ENCODE measurements around the gene CCDC51. TPM values are rescaled to one million over a fixed set of nuclear protein-coding genes. Genes with fewer than 3 reads are reported as not detected.

CCDC51 gene
- polyA plus RNA-seq, 3 donors, result 28.7 to 32.9 (median 29.2) TPM

DNA sequence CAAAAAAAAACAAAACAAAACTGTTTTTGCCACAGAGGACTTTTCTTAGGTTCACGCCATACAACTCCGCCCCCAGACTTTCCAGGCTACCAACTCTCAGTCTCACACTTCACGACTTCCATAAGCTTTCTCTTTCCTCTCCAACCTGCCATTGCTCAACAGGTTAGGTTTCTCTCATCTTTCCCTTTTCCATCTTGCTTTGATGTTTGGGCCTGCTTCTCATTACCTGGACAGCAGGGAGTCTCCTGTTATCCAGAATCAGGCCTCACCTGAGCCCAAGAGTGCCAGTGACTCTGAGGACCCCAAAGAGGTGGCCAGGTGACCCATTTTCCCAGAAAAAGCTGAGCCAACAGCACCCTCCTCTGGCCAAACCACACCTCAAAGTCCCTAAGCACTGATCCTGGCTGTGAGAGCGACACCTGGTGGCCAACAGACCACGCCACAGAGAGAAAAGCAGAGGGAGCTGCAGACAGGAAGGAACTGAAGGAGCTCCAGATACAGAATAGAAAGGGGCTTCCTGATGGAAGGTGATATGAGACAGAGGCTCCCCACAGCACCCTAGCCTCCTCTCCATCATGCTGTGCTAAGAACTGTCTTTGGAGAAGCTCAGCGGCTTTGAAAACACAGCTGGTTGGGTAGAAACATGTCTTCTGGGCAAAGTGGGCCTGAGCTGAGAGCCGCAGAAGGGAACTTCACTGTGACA lies 4.0 kb downstream of the CCDC51 start:
- peak; percentile 86 for DNase-seq

DNA sequence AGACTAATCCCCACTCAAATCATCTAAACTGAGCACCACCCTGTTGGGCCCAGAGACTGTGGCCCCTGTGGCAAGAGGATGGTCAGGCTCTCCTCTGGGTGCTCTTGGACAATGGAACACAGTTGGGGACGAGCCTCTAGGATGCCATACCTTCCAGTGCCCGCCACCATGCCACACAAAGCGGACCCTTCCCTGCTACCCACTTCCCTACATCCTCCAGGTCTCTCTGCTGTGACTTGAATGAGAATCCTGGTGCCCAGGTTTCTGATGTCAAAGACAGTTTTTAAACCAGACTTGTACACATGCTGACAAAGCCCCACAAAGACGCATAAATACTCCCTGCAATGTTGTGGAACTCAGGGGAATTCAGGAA lies 4.7 kb downstream of the CCDC51 start:
- no peak for DNase-seq

DNA sequence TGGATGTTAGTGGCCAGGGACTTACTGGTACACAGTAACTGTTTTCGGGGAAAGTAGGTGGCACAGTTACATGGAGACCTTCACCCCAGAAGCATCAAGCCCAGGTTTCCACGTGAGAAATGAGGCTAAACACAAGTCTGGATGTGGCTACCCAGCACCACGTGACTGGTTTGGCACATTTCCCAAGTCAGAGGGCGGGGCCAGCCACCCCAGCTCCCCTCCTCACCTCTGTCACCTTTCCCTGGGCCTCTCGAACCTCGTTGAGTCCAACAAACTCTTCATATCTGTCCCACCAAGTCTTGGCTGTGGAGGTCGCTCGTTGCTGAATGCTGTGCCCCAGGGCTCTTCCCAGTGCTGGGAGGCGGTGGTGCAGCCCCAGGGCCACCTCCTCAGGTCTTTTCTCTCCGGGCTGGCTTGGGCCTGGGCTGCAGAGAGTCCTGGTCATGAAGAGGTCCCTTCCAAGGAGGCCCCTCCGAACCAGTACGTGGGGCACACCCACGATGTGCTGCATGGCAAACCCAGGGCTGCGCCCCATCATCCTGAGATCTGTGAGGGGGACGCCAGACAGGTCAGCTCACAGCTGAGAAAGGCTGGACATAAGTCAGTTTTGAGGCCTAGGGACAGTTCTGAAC lies 5.2 kb downstream of the CCDC51 start:
- DNase-seq, result no peak

DNA sequence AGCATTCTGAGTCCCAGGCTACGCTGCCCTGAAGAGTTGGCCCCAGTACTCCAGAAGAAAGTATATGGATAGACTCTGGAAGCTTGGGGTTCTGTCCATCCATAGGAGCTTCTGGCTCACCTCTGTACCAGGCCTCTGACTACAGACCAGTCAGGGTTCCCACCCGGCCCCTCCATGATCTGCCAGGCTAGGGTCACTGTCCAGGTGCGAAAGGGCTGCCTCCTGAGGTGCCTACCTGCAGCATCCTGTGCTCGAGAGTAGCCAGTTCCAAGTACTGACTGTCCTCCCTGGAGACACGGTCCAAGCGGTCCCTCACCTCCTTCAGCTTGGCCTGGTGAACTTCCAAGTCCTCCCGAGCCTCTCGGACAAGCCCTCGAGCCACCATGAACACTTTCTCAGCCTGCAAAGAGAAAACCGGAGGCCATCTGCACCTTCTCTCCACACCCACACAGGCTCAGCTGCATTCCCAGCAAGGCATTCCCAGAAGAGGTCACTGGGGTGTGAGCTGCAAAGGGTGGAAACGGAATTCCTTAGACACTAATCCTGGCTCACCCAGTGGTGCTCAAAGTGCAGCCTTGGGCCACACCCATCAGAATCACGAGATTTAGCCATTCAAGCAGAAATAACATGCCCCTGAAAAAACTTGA lies 6.3 kb downstream of the CCDC51 start:
- DNase-seq, result no peak

DNA sequence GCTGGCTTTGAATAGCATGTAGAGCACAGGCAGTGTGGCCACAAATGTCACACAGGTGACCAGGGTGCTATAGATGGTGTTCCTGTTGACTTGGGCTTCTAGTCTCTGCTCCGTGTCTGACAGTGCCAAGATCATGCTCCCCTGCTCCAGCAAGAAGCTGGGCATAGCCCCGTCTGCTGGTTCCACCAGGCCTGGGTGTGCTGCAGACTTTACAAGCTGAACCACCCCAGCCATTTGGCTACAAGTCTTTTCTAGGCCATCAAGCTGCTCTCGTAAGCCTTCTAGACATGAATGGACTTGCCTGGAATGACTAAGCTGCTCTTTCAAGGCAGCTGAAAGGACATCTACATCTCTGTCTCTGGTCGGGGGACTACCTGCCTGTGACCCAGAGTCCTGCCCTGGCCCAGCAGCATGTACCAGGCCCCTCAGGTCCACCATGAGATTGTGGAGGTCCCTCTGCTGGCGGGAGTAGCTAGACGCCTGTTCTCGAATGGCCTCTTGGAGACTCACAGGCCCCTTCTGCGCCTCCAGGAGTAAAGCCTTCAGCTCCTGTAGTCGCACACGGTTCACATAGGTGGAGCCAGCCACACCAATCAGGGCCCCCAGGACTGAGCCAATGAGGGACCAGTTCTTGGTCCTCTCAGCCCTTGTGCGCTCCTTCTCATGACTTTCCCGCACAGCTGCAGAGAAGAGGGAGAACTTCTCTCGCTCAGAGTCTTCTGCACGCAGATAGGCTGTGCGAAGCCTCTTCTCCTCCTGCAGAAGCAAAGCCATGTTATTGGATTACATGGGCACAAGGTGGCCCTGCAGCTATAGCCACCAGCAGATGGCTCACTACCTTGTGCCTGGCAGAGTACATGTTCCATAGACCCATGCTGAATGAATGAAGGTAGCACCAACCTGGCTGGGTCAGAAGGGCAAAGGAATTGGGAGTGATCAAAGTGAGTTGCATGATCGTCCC lies 7.2 kb downstream of the CCDC51 start:
- no peak for DNase-seq

DNA sequence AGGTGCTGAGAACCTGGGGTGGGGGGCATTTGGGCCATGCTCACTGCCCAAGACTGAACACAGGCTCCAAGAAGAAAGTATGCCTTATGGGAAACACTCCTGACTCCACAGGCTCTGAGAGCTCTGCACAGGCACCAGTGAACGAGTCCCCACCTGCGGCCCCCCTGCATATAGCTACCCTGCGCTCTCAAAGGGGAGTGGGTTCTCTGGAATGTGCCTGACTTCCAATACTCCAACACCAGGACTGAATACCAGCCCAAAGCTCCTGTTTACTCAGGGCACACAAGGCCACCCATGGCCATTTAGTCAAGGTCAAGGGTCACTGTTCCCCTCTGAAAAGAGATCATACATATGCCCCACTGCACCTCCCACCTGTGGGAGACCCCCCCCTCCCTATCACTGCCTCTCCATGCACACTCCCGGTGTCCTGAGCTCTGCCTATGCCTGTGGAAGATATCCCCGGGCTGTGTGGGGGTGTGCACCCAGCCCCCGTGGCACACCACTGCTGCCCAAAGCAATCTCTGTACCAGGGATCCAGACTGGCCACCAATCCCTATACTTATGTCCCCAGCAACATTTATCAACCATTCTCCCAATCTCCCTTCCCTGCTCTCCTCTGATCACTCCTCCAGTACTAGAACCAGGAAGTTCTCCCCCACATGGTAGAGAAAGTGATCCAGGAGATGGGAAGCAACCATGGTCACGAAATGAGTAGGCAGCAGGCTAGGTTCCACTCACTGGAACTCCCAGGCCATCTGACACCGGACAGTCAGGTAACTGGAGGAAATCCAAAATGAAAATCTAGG lies 8.5 kb downstream of the CCDC51 start:
- no peak for DNase-seq

DNA sequence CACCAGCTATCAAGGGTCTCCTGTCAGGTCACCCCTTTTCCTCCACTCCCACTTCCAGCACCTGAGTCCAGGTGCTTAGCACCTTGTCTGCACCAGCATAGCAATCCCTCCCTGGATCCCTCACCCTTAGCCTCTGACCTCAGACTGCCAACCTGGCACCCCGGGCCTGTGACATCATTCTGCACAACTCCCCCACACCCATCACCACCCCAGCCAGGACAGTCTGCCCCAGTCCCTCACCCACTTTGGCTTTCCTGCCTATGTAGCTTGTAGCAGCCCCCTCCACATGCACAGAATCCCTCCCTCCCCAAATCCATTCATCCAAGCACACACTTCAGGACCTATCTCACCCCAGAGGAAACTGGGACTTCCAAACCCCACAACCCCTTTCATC lies 9.2 kb downstream of the CCDC51 start:
- DNase-seq, result no peak

DNA sequence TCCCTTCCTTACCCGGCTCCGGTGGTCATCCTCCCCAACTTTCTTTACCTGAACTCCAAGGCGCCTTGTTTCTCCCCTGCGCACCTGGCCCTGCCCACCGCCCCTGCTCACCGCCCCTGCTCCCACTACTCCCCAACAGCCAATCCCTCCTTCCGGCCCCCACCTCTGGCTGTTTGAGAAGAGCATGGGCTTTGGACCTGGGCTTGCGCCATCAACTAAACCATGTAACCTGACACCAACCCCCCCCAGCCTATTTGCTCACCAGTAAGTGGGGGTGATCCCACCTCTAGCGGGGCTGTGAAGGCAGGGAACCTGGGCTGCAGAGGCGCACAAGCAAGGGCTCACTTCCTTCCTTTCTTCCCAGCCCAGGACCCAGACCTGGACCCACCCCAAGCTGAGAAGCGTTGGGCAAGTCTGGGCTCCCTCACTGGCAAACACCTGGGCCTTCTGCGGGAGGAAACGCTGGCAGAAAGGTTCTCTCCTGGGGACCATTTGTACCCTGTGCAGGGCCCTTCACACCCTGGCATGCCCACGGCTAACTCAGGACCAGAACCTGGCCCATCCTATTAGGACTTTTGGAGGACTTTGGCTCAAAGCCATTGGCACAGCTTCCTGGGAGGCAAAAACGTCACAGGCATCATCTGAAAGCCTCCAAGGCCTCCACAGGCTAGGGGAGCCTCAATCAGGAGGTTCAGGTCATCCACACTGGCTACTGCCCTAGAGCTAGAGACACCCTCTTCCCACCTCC lies 9.8 kb downstream of the CCDC51 start, which contains the start of gene PLXNB1:
Gene PLXNB1, minus strand, starts transcription at position 127 of the 748 bp plus-strand sequence. CDS start 5,475 bp downstream, outside the sequence.
- DNase-seq, result peak; percentile 92

DNA sequence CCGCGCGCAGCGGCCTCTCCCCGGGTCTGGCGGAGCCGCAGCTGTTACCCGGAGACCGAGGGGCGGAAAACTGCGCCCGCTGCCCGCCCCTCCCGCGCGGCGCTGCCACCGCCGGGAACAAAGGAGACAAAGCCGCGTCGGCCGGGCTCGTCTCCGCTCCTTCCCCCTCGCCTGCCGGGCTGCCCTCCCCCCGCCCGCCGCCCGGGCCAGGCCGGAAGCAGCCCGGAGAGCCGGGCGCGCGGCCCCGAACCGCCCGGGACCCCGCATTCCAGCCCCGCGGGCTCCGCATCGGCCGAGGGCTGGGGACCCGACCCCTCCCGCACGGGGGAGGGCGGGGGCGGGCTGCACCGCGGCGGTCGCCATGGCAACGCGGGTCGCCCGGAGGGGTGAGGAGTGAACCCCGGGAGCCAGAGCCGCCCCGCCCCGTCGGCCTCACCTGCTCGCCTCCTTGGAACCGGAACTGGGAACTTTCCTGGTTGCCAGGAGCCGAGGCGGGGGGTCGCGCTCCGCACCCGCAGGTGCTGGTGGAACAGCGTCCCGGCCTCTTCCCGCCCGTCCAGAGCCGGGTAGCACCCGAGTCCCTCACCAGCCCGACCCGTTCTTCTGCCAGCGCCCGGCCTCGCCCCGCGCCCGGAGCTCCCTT lies 10.5 kb downstream of the CCDC51 start:
- no peak for DNase-seq

DNA sequence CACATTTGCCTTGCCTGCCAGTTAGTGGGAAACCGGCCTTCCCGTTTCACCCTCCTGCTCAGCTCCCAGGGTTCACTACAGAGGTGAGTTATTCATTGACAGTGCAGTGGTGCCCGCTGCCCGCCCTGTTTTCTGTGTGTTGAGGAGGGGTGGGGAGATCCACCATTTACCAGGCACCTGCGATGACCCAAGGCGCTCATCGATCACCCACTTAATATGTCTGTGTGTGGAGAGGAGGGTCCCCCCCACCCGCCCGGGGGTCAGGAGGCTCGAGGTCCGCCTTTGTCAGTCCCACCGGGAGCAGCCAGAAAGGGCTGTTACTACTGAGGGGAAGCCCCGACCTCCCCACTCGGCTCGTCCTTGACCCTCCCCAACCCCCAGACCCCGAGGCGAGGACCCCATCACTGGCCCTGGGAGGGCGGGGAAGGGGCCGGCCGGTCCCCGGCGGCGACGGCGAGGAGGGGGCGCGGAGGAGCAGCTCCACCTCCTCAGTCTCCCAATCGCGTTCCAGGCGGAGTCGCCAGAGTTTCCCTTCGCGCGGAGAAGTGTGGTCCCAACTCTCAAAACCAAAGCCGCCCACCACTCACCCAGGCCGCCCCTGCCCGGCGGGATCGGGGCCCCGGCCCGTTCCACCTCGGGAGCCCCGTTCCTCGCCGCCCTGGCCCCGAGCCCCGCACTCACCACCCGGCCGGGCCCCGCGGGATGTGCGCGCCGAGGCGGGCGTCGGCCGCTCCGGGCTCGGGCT lies 11.2 kb downstream of the CCDC51 start:
- no peak for DNase-seq

DNA sequence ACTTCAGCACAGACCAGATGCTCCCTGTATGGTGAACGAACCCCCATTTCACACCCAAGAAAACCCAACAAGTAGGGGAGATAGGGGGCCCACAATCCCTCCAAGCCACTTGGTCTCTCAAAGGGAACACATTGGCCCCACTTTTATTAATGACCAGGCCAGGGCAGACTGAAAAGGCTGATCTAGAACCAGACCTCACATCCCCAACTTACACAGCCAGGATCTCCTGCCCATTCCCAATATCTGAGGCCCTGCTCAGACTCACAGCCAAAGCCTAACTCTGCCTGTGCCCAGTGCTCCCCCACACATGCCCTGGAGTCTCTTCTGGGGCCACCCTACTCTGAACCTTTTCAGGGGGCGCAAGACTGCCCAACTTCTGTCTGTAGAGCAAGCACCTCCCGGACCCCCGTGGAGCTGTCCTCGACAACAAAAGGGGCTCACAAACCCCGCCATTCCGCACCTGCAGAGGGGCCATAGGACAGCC lies 11.8 kb downstream of the CCDC51 start:
- DNase-seq, result no peak

DNA sequence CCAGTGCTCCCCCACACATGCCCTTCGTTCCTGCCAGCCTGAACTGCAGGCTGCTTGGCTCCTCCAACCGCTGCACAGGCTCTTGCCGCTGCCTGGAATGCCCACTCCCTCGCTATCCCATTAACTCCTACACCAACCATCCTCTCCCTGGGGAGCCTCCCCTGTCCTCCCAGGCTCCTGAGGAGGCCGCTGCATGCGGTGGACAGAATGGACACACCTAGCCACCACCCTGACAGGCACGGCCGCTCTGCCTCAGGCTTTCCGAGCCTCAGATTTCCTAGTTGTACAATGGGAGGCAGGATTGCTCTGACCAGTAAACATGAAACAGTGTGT lies 12.3 kb downstream of the CCDC51 start:
- DNase-seq, result no peak

DNA sequence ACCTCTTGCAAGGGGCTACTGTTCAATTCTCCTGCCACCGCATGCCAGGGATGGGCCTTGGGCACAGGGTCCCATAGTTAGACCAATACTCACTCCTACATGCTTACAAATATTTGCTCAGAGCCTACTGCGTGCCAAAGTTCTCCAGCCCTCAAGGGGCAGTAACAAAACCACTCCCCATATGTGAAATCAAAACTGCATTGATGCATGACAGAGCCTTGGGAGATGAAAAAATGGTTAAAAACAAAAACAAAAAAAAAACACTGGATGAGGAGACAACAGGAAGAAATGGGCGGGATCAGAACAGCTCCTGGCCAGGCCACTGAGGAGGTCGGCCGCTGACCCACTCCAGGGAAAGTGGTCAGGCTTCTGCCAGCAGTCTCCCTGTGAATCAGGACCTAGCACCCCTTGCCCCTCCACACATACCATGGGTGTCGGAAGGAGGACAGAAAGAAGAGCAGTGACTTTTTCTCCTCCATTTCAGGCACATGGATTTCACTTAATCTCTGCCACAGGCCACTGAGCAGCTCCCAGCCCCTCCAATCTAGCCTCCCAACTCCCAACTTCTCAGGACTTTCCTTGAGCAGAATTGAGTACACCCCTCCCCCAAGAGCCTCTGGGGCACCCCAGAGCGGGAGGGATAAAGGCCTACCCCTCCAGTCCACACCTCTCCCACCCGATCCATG lies 12.8 kb downstream of the CCDC51 start:
- no peak for DNase-seq

DNA sequence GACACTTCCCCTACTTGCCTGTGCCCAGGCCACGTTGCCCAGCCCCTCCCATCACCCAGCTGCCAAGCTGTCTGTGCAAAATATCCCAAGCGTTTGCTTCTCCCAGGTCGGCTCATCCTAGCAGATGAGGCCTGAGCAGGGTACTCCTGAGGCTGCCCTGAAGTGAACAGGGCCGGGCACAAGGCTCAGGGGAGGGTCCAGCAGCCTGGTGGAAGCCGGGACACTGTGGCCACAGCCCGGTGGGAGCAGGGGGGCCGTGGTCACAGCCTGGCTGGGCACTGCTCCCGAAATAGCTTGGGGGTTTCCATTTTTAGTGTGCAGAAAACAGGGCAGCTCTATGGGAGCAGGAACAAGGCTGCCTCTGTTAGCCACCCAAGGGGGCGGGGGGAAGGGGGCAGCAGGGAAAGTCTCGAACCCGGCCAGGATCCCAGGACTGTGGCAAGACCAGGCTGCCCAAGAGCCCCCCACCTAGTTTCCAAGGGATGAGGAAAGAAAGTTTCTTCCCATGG lies 13.5 kb downstream of the CCDC51 start:
- no peak for DNase-seq

DNA sequence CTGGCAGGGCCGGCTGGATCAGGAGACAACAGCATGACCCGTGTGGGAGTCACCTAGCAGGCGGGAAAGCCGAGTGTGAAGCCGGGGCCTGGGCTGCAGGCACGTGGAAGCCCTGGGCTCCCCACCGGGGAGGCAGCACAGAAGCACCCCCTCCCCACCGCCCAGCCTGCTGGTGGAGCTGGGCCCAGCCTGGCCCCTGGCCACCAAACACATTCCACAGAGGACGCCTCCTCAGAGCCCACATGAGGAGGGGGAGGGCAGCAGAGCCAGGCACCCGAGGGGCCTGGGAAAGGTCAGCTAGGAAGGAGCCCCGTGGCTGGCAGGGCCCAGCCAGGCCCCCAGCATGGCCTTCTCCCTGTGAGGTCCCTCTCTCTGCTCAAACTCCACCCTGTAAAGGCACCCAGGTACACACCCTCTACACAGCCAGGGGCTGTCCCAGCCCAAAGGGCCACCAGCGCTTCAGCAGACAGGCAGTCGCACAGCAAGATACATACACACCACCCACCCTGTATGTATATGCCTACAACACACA lies 14.6 kb downstream of the CCDC51 start:
- no peak for DNase-seq

DNA sequence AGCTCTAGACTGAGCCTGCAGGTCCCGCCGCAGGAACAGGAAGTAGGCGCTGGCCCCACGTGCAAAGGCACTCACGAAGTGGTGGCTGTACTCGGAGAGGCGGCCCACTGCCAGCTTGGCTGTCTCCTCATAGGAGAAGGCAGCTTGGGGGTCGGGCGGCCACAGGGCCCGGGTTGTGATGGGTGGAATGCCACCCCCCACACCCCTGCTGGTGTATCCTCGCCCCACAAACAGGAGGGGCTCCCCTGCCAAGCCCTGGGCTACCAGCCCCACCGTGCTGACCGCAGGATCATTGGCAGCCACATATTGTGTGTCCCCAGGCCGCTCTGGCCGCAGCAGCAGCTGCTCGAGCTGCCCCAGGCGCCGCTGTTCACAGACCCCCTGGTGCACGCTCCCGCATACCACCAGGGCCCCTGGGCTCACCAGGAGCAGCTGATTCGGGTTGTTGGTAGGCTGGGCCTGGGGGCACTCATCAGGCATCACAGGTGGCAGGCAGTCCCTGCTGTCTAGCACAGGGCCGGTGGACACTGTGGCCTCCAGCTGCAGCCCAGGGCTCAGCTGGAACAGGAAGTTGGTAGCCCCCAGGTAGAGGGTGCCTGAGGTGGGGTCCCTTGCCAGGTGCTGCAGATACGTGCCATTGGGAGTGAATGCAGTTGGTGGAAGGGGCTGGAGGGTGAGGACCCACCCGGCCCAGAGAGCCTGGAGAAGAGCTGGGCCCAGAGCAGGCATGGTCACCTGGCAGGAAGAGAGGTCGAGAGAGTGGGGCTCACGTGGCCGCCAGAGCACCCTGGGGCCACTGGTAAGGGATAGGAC lies 15.8 kb downstream of the CCDC51 start:
- no peak for DNase-seq

DNA sequence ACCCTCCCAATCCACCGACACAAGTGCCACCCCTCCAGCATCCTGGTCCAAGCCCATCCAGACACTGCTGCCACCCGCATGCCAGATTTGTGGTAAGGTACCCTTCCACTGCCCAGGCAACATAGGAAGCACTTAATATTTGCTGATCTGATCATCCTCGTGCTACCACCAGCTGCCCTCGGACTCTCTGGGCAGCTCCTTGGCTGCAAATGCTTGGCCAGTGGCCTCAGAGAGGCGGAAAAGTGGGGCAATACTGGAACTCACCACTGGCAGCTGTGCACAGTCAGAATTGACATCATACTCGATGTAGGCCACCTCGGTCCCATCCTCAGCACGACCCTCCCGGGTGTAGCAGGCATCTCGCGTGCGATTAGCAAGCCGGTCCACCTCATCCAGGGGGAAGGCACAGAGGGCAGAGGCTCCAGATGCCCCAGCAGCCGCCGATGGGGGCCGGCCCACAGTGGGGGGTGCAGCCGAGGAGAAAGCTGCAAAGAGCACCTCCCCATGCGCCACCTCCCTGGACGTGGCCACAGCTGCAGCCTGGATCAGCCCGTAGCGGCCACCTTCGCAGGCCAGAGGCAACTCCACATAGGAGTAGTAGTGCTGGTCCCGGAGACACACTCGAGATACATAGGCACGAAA lies 16.6 kb downstream of the CCDC51 start:
- DNase-seq, result no peak
